ENCODE data around the gene IQSEC1. TPM values are rescaled to one million over a fixed set of nuclear protein-coding genes. Genes with fewer than 3 reads are reported as not detected.

IQSEC1 gene
- total and polyA plus RNA-seq, 9 of the 15 experiments (the other 6 are each of a cell fraction or from before 2014, with no cell fraction given): 0.56 to 39.0 (median 6.8) TPM

GRCh38 chr3:12901623-12902045 is 171.6 kb downstream of the IQSEC1 start (continued):
- TF ChIP-seq REST (IDR thresholded peaks at IDR 0.05; ENCODE audit: borderline replicate concordance) (peak; percentile 58; the same call in 1 of the 2 replicates), REST (CRISPR knock-in tag; IDR thresholded peaks at IDR 0.05; ENCODE audit: low read depth) (no peak), FOXM1 (IDR thresholded peaks at IDR 0.05; ENCODE audit: low read depth) (no peak), FOXM1 (CRISPR knock-in tag; IDR thresholded peaks at IDR 0.05; ENCODE audit: low read depth) (no peak), BRCA1 (IDR thresholded peaks at IDR 0.05) (no peak), BRCA1 (CRISPR knock-in tag; IDR thresholded peaks at IDR 0.05) (no peak), BRD9 (IDR thresholded peaks at IDR 0.05; ENCODE audit: low read depth, partially characterized antibody) (no peak), SMC3 (conservative IDR thresholded peaks at IDR 0.05; ENCODE audit: insufficient read depth, low read depth, low read length) (0 out of 2 replicates have a peak, but pooled peaks have one; percentile 21)
- TF ChIP-seq, protein P1, sequence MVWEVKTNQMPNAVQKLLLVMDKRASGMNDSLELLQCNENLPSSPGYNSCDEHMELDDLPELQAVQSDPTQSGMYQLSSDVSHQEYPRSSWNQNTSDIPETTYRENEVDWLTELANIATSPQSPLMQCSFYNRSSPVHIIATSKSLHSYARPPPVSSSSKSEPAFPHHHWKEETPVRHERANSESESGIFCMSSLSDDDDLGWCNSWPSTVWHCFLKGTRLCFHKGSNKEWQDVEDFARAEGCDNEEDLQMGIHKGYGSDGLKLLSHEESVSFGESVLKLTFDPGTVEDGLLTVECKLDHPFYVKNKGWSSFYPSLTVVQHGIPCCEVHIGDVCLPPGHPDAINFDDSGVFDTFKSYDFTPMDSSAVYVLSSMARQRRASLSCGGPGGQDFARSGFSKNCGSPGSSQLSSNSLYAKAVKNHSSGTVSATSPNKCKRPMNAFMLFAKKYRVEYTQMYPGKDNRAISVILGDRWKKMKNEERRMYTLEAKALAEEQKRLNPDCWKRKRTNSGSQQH (CRISPR knock-in tag; IDR thresholded peaks at IDR 0.05): no peak
